Hindlimb muscle (tissue), 1 donor: ENCODE data around the gene FUT3. TPM values are rescaled to one million over a fixed set of nuclear protein-coding genes. Genes with fewer than 3 reads are reported as not detected.

Source experiments
- DNase-seq: peaks from one replicate; pipeline ENCODE4 v3.0.0-alpha.2; 2013
- polyA plus RNA-seq: library from polyadenylated mRNA; unstranded; fragments of 120-200 nt; gene quantifications from one replicate; pipeline ENCODE4 v1.2.1, GENCODE V29; 2013; ENCODE audit not compliant: insufficient read length

The FUT3 gene
- polyA plus RNA-seq, 1 donor = 0.19 TPM

- DNase-seq = no peak
Measured at GRCh38 chr19:5800361-5801270, 50.6 kb downstream of the FUT3 start.

GRCh38 chr19:5799247-5800241, 51.7 kb downstream of the FUT3 start:
- no peak for DNase-seq

GRCh38 chr19:5798244-5798643, 53.0 kb downstream of the FUT3 start:
- no peak for DNase-seq

GRCh38 chr19:5795382-5795919, 55.8 kb downstream of the FUT3 start:
- DNase-seq = no peak

GRCh38 chr19:5793188-5793587, 58.1 kb downstream of the FUT3 start:
- DNase-seq = no peak

Other genes starting within 250 kb of the FUT3 start
- gene SAFB2, start 228.7 kb downstream of the FUT3 start, polyA plus RNA-seq = 51.7 TPM
- gene SAFB, start 228.4 kb downstream of the FUT3 start, polyA plus RNA-seq = 97.1 TPM
- 101 TPM for gene MICOS13, start 170.9 kb downstream of the FUT3 start, polyA plus RNA-seq
- gene HSD11B1L, start 170.4 kb downstream of the FUT3 start, polyA plus RNA-seq = 6.3 TPM
- 1,417 TPM for gene RPL36, start 161.2 kb downstream of the FUT3 start, polyA plus RNA-seq
- 67.0 TPM for gene LONP1, start 131.3 kb downstream of the FUT3 start, polyA plus RNA-seq
- gene CATSPERD, start 130.8 kb downstream of the FUT3 start, polyA plus RNA-seq = not detected
- 2.3 TPM for gene PRR22, start 66.7 kb downstream of the FUT3 start, polyA plus RNA-seq
- gene DUS3L, start 60.3 kb downstream of the FUT3 start, polyA plus RNA-seq = 23.2 TPM
- 0.53 TPM for gene NRTN, start 46.4 kb downstream of the FUT3 start, polyA plus RNA-seq
- not detected for gene FUT6, start 11.7 kb downstream of the FUT3 start, polyA plus RNA-seq
- gene FUT5, start 19.1 kb upstream of the FUT3 start, polyA plus RNA-seq = not detected
- gene NDUFA11, start 52.3 kb upstream of the FUT3 start, polyA plus RNA-seq = 215 TPM
- gene VMAC, start 53.4 kb upstream of the FUT3 start, polyA plus RNA-seq = 5.1 TPM
- 8.0 TPM for gene CAPS, start 62.8 kb upstream of the FUT3 start, polyA plus RNA-seq
- 47.9 TPM for gene RANBP3, start 126.7 kb upstream of the FUT3 start, polyA plus RNA-seq